ENCODE results near the gene LMAN2L. TPM values are rescaled to one million over a fixed set of nuclear protein-coding genes. Genes with fewer than 3 reads are reported as not detected.
A peak's percentile ranks its signal among the peaks of the same experiment; 100 is the strongest.

Gene LMAN2L
- total RNA-seq, 3 donors from 2014 or later = 21.9 to 39.8 (median 24.3) TPM

DNA sequence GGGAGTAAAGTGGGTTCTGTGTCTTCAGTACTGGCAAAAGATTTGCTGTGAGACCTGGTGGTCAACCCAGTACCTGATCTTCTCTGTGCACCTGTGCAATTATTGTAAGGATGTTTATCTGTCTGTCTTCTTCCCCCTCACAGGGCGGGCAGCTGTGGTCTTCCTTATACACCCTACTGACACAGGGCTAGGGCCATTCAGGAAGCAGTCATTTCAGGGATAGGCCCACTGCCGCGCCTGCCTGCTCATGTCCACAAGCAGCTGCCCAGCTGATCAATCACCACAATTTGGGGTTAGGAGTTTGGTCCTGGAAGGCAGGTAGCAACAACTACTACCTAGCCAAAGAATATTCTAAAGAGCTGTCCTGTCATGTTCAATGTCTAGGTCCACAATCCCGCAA lies 19.7 kb upstream of the LMAN2L start:
- H3K27me3 ChIP-seq = no peaks in the 10 kb centered on the region
- DNase-seq (ENCODE audit: low spot score in 2 of 2) = no peak
- intact Hi-C loops (cut with DNase I; ENCODE audit: low total_unique reads) = no loop called here
- TF ChIP-seq, protein P1, sequence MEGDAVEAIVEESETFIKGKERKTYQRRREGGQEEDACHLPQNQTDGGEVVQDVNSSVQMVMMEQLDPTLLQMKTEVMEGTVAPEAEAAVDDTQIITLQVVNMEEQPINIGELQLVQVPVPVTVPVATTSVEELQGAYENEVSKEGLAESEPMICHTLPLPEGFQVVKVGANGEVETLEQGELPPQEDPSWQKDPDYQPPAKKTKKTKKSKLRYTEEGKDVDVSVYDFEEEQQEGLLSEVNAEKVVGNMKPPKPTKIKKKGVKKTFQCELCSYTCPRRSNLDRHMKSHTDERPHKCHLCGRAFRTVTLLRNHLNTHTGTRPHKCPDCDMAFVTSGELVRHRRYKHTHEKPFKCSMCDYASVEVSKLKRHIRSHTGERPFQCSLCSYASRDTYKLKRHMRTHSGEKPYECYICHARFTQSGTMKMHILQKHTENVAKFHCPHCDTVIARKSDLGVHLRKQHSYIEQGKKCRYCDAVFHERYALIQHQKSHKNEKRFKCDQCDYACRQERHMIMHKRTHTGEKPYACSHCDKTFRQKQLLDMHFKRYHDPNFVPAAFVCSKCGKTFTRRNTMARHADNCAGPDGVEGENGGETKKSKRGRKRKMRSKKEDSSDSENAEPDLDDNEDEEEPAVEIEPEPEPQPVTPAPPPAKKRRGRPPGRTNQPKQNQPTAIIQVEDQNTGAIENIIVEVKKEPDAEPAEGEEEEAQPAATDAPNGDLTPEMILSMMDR (IDR thresholded peaks at IDR 0.05) = no peak
- TF ChIP-seq POLR2A (IDR thresholded peaks at IDR 0.05) (no peak), POLR2AphosphoS5 (IDR thresholded peaks at IDR 0.05) (no peak)
- H3K9me3 ChIP-seq = no peaks in the 10 kb centered on the region
- no peaks in the 10 kb centered on the region for H3K36me3 ChIP-seq
- H3K4me3 ChIP-seq = no peak overlapping the region
- H3K4me1 ChIP-seq = peaks cover 6 to 15% of the 10 kb centered on the region in 2 donors
- peak overlapping the region; percentile 16 to 83 for H3K27ac ChIP-seq

DNA sequence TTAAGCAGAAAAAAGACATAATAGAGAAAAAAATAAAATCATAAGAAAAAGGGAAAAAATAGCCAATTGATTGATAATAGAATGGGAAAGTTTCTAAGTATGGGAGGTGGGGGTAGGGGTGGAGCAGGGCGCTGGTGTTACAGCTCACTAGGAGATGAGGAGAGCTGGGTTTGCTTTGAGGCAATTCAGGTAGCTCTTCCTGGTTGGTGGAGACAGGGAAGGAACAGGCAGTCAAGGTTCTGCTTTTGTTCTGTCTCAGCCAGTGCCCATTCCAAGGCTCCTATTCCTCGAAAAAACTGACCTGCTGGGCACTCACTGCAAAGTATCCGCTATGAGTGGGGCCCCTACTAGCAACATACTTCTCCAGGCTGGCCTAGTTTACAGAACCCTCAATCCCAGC lies 19.1 kb upstream of the LMAN2L start:
- no peak for DNase-seq (ENCODE audit: low spot score in 2 of 2)
- peak overlapping the region in 1 of 2 donors; percentile 83 for H3K27ac ChIP-seq
- H3K9me3 ChIP-seq = no peaks in the 10 kb centered on the region
- intact Hi-C loops (cut with DNase I; ENCODE audit: low total_unique reads) = no loop called here
- H3K36me3 ChIP-seq = no peaks in the 10 kb centered on the region
- peaks cover 6 to 10% of the 10 kb centered on the region in 2 donors for H3K4me1 ChIP-seq
- TF ChIP-seq POLR2A (IDR thresholded peaks at IDR 0.05) (no peak), POLR2AphosphoS5 (IDR thresholded peaks at IDR 0.05) (no peak)
- TF ChIP-seq, protein P1 (IDR thresholded peaks at IDR 0.05) = no peak
- H3K4me3 ChIP-seq = no peak overlapping the region
- H3K27me3 ChIP-seq = no peaks in the 10 kb centered on the region

DNA sequence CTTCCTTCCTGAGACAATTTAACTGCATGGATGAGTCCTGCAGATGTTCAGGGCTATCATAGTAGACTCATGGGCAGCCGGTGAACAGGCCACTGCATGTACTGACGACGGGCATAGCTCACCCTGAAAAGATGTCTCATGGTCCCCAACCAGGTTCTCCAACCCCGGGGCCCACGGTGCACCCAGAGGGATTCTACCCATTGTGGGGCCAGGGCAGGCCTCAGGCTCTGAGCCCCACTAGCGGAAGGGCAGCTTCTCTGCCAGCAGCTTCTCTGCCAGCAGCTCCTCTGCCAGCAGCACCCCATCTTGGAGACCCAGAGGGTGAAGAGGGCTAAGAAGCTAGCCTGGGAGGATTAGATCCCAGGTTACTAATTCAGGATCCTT lies 17.6 kb upstream of the LMAN2L start:
- TF ChIP-seq POLR2AphosphoS5 (IDR thresholded peaks at IDR 0.05) (no peak), POLR2A (IDR thresholded peaks at IDR 0.05) (no peak)
- TF ChIP-seq, protein P1 (IDR thresholded peaks at IDR 0.05) = no peak
- H3K27me3 ChIP-seq = no peaks in the 10 kb centered on the region
- peaks cover under 1 to 6% of the 10 kb centered on the region in 2 donors for H3K4me1 ChIP-seq
- intact Hi-C loops (cut with DNase I; ENCODE audit: low total_unique reads) = no loop called here
- no peaks in the 10 kb centered on the region for H3K9me3 ChIP-seq
- no peak overlapping the region for H3K27ac ChIP-seq
- no peaks in the 10 kb centered on the region for H3K36me3 ChIP-seq
- DNase-seq (ENCODE audit: low spot score in 2 of 2) = no peak
- H3K4me3 ChIP-seq = no peak overlapping the region

- TF ChIP-seq POLR2A (IDR thresholded peaks at IDR 0.05) (no peak), POLR2AphosphoS5 (IDR thresholded peaks at IDR 0.05) (no peak)
- TF ChIP-seq, protein P1 (IDR thresholded peaks at IDR 0.05) = no peak
- Histone ChIP-seq H3K36me3 (no peaks in the 10 kb centered on the region), H3K9me3 (no peaks in the 10 kb centered on the region), H3K27ac (no peak overlapping the region), H3K4me1 (peaks cover 0 to 5% of the 10 kb centered on the region in 2 donors), H3K4me3 (no peak overlapping the region), H3K27me3 (no peaks in the 10 kb centered on the region)
- DNase-seq (ENCODE audit: low spot score in 2 of 2) = no peak
- intact Hi-C loops (cut with DNase I; ENCODE audit: low total_unique reads) = no loop called here
Measured at GRCh38 chr2:96756788-96757476, 17.1 kb upstream of the LMAN2L start.

GRCh38 chr2:96754317-96754716 lies 14.5 kb upstream of the LMAN2L start:
- DNase-seq (ENCODE audit: low spot score in 2 of 2) = no peak
- Histone ChIP-seq H3K4me1 (no peaks in the 10 kb centered on the region), H3K36me3 (no peaks in the 10 kb centered on the region), H3K4me3 (no peak overlapping the region), H3K27me3 (no peaks in the 10 kb centered on the region), H3K27ac (no peak overlapping the region), H3K9me3 (no peaks in the 10 kb centered on the region)
- TF ChIP-seq, protein P1 (IDR thresholded peaks at IDR 0.05) = no peak
- no peak for TF ChIP-seq POLR2A (IDR thresholded peaks at IDR 0.05)
- intact Hi-C loops (cut with DNase I; ENCODE audit: low total_unique reads) = no loop called here
